OCI-LY3 (cell line): ENCODE data around the gene NUDT11.

Experiments
- EZH2phosphoT487 ChIP-seq: fragments of 200-600 bp; shearing (Covaris generic); IDR thresholded peaks from 2 replicates; pipeline ENCODE4 v1.6.1; 2018; ENCODE audit warnings: antibody characterized with exemption, mixed run types, low read depth
- TF ChIP-seq, protein P1 (sequence below): fragments of 200-600, 300-600 bp; sonication (generic); IDR thresholded peaks from 2 replicates; pipeline ENCODE4 v1.5.1; 2014; ENCODE audit warnings: antibody characterized with exemption, low read length, low read depth

DNA sequence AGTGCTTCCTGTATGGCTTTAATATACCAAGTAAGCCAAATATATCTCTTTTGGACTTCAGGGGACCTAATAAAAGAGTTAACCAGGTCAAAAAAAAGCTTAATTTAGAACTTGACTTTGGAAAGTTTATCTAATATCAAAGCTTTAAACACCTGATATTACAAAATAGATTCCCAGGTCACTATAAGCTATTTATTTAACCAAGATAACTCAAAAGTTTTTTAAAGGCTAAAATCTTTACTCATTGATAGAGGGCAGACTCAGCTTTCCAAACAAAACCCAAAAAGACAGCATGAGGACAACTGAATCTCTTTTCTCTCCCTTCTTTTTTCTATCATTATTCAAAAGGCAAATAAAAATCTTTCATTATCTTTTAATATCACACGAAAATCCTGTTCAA, 19.5 kb downstream of the NUDT11 start:
- TF ChIP-seq, protein P1, sequence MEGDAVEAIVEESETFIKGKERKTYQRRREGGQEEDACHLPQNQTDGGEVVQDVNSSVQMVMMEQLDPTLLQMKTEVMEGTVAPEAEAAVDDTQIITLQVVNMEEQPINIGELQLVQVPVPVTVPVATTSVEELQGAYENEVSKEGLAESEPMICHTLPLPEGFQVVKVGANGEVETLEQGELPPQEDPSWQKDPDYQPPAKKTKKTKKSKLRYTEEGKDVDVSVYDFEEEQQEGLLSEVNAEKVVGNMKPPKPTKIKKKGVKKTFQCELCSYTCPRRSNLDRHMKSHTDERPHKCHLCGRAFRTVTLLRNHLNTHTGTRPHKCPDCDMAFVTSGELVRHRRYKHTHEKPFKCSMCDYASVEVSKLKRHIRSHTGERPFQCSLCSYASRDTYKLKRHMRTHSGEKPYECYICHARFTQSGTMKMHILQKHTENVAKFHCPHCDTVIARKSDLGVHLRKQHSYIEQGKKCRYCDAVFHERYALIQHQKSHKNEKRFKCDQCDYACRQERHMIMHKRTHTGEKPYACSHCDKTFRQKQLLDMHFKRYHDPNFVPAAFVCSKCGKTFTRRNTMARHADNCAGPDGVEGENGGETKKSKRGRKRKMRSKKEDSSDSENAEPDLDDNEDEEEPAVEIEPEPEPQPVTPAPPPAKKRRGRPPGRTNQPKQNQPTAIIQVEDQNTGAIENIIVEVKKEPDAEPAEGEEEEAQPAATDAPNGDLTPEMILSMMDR = no peak
- no peak for TF ChIP-seq EZH2phosphoT487
